GM18507 (cell line): Measurements from ENCODE around the gene USP38.
"Not testable (repeated sequence)": the region's sequence is repeated elsewhere in the genome, so short reads cannot be mapped to it uniquely, and the experiment has no call there.

Experiments used
- DNase-seq: peaks from one replicate; pipeline ENCODE4 v3.0.0; 2011; ENCODE audit warnings: low read depth; ENCODE audit not compliant: insufficient read length; ENCODE audit errors: extremely low spot score
- FAIRE-seq: peaks from 2 replicates; lab custom pipeline; 2011; peaks lifted over from hg19 to GRCh38; lab: Jason Lieb, UNC

USP38 gene

GRCh38 chr4:143184503-143185252 lies at the start of gene USP38:
USP38 (plus strand) TSS chr4:143184917; CDS start chr4:143185451, 534 bp downstream.
- peak; percentile 95 for FAIRE-seq
- peak; percentile 63 for DNase-seq

- DNase-seq (no peak), FAIRE-seq (no peak)
These were observed 49.4 kb upstream of the USP38 start for GRCh38 chr4:143135358-143135757.

- no peak for DNase-seq
- no peak for FAIRE-seq
These were observed 44.0 kb upstream of the USP38 start for GRCh38 chr4:143140696-143141095.

GRCh38 chr4:143148521-143148920 lies 36.2 kb upstream of the USP38 start:
- no peak for DNase-seq
- no peak for FAIRE-seq

GRCh38 chr4:143156853-143157252 lies 27.9 kb upstream of the USP38 start:
- DNase-seq = no peak
- FAIRE-seq = no peak

- no peak for FAIRE-seq
- no peak for DNase-seq
These were observed 21.1 kb upstream of the USP38 start for GRCh38 chr4:143163614-143164013.

- not testable (repeated sequence) for DNase-seq, FAIRE-seq
These were observed 18.0 kb upstream of the USP38 start for GRCh38 chr4:143166722-143167121.

GRCh38 chr4:143178923-143179322 lies 5.8 kb upstream of the USP38 start:
- FAIRE-seq = no peak

GRCh38 chr4:143183513-143184216 lies 1.1 kb upstream of the USP38 start:
- DNase-seq (no peak), FAIRE-seq (no peak)

More at GRCh38 chr4:143178923-143179322, 5.8 kb upstream of the USP38 start:
- DNase-seq = no peak

- FAIRE-seq (no peak), DNase-seq (no peak)
These were observed 557 bp upstream of the USP38 start for GRCh38 chr4:143184217-143184502.

- FAIRE-seq (peak; percentile 12), DNase-seq (no peak)
These were observed 763 bp downstream of the USP38 start for GRCh38 chr4:143185253-143186107.

- no peak for DNase-seq
- FAIRE-seq = no peak
These were observed 1.5 kb downstream of the USP38 start for GRCh38 chr4:143186212-143186611.

GRCh38 chr4:143186649-143187048 lies 1.9 kb downstream of the USP38 start:
- FAIRE-seq = peak; percentile 78

GRCh38 chr4:143188136-143189088 lies 3.7 kb downstream of the USP38 start:
- DNase-seq = no peak
- no peak for FAIRE-seq

More at GRCh38 chr4:143186649-143187048, 1.9 kb downstream of the USP38 start:
- no peak for DNase-seq

- no peak for DNase-seq
- FAIRE-seq = peak; percentile 74
These were observed 4.8 kb downstream of the USP38 start for GRCh38 chr4:143189528-143189927.

- DNase-seq (no peak), FAIRE-seq (no peak)
These were observed 10.9 kb downstream of the USP38 start for GRCh38 chr4:143195581-143195980.

- FAIRE-seq = no peak
- DNase-seq = no peak
These were observed 11.6 kb downstream of the USP38 start for GRCh38 chr4:143196323-143196722.

- FAIRE-seq (peak; percentile 36), DNase-seq (no peak)
These were observed 14.8 kb downstream of the USP38 start for GRCh38 chr4:143199503-143199902.

GRCh38 chr4:143202824-143203223 lies 18.1 kb downstream of the USP38 start:
- DNase-seq = no peak
- FAIRE-seq = no peak
